NCI-H2196 treated with DMSO at 0.1 percent for 48 hours (cell line): ENCODE results near the gene ATG7.
"Not testable (repeated sequence)": the region's sequence is repeated elsewhere in the genome, so short reads cannot be mapped to it uniquely, and the experiment has no call there.

Source experiments
- DNase-seq: peaks from one replicate; lab custom pipeline; 2025; ENCODE audit not compliant: unreplicated experiment; lab: John Stamatoyannopoulos, UW

ATG7 gene

DNA sequence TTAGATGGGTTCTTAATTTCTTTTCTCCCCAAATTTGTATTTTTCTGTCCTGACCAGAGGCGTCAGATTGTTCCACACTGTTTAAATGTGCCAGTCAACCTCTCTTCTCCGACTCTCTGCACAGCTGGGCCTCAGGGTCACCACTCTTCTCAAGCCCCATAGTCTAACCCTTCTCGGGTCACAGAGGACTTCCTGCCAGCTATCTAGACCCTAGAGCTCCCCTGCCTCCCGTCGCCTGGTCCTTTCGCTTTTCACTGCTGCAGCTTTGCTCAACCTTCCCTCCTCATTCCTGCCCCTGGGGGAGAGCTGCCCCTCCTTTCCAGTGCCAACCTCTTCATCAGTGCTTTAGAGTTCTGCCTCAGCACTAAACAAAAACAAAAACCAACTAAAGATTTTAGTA, 151.7 kb downstream of the ATG7 start:
- no peak for DNase-seq

DNA sequence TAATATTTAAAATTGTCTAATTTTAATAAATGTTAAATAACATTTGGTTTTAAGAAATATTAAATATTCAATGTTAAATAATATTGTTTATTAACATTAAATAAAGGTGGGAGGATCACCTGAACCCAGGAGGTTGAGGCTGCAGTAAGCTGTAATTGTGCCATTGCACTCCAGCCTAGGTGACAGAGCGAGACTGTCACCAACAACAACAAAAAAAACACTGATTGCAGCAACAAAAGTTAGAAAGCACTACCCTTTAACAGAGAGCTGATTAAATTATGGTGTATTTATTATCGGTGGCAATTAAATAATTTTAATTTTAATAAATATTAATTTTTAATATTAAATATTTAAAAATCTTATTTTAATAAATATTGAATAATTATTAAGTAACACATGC, 152.1 kb downstream of the ATG7 start:
- DNase-seq, result no peak

DNA sequence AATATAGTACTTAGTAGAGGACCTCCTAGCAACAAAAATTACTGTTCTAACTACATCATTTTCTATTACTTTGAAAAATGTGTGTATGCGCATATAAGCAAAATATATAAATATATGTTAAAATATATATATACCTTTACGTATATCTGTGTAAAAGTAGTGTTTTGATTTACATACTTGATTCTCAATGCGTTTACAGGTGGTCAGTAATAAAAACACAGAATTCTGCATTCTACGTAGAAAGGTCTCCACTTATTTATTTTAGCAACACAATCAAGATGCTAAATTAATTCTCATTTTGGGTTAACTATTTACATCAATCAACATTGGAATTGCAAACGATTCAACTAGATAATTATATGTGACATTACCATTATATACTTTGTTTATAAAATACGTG, 158.0 kb downstream of the ATG7 start:
- DNase-seq, result no peak

DNA sequence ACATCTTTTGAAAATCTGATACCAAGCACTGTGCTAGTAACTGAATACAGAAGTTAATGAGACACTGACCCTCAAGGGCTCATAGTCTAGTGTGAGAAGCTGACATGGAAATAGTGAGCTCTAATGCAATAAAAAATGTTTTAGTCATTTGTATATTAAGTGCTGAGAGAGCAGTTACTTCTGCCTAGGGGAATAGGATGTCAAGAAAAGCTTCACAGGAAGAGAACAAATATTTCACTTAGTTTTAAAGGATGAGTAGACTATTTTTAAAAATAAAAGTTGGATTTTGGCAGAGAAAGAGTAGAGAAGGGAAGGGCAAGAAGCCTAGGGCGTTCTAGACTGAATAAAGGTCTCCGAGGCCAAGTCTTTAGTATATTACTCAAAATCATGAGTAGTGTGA, 158.4 kb downstream of the ATG7 start:
- no peak for DNase-seq

DNA sequence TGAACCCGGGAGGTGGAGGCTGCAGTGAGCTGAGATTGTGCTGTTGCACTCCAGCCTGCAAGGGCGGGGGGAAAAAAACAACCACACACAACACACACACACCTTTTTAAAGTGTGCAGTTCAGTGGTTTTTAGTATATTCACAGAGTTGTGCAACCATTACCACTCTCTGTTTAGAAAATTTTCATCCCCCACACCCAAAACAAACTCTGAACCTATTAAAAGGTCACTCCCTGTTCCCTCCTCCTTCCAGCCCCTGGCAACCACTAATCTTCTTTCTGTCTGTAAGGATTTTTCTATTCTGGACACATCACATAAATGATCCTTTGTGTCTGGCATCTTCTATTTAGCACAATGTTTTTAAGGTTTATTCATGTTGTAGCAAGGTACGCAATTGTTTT, 159.1 kb downstream of the ATG7 start:
- no peak for DNase-seq

DNA sequence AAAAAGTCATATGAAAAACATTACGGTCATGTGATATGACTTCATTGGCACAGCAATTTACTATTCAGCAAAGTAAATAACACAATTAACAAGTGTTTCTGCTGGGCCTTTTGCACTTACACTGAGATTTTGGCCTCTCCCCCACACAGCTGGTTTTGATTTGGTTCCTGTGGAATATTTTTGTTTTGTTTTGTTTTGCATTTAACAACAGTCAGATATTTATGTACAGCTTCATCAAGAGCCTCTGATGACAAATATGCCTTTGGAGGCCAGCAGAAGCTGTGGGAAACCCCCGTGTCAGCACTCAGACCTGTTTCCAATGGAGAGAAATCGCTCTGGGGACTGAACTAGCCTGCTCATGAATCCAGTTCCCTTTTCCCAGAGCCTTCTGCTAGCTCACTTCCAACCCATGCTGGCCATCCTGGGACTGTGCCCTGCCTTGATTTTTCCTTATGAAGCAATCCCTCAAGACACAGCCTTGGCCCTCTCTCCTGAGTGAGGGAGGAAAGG, 161.9 kb downstream of the ATG7 start:
- DNase-seq, result no peak

DNA sequence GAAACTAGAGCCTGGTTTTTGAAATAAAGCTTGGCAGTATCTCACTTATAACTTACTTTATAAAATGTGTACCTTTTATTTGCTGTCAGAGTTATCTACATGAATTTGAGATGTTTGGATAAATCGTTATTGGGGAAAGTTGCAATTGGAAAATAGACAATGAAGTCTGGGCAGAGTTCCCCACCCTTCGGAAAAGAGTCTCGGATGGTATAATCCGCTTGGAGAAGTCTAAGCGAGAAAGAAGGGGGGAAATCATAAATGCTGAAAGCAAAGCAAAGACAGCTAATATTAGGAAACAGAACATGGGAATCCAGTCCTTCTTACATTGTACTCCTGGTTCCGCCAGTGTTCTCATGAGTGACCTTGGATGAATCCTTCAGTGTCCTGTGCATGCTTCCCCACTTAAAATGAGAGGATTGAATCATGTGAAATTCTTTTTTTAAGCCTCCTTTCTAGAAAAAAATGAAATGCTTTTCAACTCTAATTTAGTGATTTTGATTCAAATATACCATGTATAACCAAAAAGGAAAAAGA, 162.4 kb downstream of the ATG7 start:
- no peak for DNase-seq

DNA sequence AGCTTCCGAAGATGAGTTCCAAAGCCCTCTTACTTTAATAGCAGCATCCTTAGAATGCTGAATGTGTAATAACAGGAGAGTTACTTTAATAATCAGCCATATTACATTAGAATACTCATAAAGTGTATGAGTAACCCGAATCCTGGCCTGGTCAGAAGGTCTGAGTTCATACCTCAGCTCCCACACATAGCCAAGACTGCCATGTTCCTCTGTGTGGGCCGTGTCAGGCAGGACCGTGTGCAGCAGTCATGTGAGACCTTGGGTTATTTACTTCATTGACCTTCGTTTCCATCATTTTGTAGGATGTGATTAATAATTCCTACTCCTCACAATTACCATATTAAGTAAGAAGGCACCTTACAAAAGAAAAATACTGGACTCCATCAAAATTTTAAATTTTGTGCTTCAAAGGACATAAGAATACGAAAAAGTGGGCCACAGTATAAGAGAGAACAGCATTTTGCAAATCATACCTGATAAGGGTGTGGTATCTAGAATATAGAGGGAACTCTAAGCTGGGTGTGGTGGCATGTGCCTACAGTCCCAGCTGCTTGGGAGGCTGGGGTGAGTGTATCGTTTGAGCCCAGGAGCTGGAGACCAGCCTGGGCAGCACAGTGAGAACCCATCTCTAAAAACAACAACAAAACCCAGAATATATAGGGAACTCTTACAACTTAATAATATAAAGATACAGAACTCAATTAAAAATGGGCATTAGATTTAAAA, 163.4 kb downstream of the ATG7 start:
- DNase-seq, result no peak

DNA sequence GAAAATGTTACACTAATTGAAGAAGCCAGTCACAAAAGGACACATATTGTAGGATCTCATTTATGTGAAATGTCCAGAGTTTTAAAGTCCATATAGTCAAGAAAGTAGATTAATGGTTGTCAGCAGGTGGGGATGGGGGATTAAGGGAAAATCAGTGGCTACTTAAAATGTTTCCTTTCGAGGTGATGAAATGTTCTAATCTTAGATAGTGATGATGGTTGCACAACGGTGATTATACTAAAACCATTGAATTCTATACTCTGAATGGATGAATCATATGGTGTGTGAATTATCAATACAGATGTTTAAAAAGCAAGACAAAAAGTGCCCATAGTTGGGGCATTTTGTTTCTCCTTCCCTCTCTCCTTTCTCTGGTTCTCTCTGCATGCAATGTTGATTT, 164.6 kb downstream of the ATG7 start:
- DNase-seq, result no peak

DNA sequence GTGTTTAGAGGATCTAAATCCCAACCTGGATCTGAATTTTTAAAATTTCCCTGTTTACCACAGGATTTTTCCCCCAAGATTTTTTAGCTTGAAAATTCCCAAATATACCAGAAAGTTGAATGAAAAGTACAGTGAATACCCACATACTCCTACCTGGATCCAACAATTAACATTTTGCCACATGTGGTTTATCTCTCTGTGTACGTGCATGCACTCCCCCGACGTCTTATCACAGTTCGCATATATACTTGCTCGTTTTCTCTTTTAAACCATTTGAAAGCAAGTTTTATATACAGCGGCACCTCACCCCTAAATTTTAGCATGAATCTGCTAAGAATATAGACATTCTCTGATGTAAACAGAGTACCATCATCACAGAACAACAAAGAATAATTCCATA, 165.3 kb downstream of the ATG7 start:
- no peak for DNase-seq

DNA sequence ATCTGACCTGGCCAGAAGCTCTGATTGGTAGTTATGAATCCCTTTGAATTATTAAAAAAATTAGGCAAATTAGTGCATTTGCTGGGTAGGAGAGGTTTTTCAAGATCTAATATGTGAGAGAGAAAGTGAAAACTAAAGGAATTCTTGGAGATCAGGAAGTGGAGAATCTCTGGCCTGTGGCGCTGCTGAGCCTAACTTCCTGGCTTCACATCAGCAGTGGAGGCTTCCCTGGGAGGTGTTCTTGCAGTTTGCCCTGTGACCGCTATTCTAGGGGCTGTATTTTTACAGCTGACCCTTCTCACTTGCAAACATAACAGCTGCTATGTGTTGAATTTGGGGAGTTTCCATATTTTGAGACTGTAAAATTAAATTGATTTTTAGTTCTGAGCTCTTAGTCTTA, 166.4 kb downstream of the ATG7 start:
- no peak for DNase-seq

DNA sequence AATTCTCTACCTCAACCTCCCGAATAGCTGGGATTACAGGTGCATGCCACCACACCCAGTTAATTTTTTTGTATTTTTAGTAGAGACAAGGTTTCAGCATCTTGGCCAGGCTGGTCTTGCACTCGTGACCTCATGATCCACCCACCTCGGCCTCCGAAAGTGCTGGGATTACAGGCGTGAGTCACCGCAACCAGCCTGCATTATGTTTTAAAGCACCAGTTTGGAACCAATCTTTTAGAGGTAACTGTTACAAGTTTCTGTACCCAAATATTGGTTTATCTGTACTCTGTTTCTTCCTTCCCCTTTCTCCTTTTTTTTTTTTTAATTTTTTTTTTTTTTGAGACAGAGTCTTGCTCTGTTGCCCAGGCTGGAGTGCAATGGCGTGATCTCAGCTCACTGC, 169.1 kb downstream of the ATG7 start:
- not testable (repeated sequence) for DNase-seq

DNA sequence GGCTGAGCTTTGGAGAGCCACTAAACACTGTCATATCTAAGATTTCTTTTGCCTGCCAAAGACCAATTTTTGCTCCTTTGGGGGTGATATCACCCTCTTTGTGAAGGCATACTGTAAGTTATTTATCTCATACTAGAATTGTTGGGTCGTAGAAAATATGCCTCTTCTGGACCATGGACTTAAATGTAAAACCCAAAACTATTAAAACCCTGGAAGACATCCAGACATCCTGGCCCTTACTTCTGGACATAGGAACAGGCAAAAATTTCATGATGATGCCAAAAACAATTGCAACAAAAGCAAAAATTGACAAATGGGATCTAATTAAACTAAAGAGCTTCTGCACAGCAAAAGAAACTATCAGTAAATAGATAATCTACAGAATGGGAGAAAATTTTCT, 172.2 kb downstream of the ATG7 start:
- DNase-seq, result no peak

DNA sequence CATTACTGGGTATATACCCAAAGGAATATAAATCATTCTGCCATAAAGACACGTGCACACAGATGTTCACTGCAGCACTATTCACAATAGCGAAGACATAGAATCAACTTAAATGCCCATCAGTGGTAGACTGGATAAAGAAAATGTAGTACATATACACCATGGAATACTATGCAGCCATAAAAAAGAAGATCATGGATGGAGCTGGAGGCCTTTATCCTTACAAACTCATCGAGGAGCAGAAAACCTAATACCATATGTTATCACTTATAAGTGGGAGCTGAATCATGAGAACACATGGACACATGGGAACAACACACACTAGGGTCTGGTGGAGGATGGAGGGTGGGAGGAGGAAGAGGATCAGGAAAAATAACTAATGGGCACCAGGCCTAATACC, 173.0 kb downstream of the ATG7 start:
- not testable (repeated sequence) for DNase-seq

DNA sequence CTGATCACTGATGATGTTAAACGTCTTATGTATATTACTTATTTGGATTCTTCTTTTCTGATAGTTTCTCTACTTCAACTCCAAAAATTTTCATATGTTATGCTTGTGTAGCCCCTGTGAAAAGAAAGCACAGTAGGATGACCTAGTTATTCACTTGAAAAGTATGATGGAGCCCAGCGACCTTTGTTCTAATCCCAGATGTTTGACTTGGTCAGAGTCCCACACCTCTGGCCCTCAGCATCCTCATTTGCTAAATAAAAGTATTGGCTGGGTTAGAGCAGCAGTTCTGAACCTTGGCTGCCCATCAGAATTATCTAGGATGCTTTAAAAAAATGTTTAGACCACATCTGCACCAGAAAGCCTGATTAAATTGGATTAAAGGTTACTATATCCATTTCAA, 173.7 kb downstream of the ATG7 start:
- no peak for DNase-seq

DNA sequence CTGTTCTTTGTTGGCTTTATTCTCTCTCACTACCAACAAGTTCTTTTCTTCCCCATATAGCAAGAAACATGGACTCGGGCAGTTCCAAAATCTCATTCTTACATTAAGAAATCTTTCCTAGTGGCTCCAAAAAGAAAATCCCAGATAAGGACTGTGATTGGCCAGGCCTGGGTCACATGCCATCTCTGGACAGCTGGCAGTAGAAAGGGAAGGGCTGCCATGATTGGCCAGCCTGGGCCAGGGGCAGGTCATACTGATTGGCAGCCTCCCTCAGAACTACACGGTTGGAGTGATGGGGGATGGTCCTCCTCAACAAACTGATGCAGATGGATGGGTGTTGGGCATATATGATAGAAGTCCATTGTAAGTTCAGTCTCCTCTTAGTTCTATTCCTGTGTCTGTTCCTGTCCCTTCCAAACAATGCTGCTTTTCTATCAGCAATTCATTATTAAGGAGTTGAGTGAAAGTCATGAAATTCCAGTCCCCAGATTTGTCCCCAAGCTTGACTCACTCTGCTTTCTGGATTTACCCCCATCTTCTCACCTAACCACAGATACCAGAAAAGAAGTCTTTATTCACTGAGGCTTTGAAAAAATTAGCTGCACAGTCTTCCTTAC, 175.5 kb downstream of the ATG7 start:
- DNase-seq, result no peak

DNA sequence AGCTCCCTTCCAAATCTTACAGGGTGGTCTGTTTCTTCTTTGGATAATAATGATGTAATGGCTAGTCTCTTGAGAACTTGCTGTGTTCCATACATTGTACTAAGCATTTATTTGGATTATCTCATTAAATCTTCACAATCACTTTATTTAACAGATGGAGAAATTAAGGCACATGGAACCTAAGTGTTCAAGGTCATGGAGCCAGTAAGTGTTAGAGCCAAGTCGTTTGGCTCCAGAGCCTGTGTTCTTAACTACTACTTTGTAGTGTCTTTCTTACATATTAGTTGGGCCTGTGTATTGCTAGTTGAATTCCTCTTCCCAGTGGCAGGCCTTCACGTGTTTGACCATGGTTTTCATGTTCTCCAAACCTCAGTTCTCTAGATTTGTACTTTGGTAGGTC, 177.8 kb downstream of the ATG7 start:
- DNase-seq, result no peak

DNA sequence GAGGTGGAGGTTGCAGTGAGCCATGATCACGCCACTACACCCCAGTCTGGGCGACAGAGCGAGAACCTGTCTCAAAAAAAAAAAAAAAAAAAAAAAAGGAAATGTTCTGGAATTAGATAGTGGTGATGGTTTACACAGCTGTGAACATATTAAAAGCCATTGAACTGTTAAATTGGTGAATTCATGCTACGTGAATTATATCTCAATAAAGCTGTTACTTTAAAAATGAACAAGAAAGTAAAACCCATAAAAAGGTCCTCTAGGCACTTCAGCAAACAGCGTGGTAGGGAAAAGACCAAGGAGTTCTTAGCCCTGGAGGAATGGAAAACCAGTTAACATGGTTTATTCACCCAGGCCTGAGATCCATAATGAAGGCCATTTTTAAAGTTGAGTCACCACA, 180.1 kb downstream of the ATG7 start:
- DNase-seq, result no peak

DNA sequence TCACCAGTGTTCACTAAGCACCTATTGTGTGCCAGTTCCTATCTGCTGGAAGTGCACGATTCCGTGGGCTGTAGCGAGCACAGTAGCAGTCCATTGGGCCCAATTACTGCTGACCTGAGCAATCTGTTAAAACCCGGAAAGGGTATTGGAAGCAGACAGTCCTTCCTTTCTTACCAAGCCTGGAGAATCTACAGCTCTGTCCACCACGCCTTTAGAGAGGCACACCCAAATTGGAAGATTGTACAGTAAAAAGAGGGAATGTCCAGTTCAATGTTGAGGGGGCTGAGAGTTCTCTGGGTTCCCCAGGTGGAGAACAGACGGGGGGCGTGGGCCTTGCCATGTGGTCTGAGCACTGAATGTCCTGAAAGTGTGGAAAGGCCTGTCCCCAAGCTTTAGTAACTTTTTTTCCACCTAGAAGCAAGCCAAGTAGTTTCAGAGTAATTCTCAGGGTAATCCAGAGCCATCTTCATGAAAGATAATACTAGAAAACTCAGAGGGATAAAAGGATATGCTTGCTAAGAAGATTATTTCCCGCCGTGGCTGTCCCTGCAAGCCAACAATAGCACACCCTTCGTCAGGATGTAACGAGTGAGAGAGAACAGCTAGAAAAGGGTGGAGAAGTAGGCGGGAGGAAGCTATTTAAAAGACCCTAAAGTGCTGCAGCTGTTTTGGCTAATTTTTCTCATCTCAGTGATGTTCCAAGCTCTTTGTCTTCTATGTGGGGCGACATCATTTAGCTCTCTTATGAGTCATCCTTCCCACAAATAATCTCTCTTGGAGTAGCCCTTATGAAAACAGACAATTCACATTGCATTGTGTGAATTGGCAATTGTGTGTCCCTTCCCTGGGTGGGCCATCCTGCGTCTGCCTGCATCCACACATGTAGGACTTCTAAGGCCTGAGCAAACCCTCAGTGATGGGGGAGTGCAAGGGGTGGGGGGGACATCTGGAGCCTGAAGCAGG, 181.0 kb downstream of the ATG7 start:
- DNase-seq, result no peak

DNA sequence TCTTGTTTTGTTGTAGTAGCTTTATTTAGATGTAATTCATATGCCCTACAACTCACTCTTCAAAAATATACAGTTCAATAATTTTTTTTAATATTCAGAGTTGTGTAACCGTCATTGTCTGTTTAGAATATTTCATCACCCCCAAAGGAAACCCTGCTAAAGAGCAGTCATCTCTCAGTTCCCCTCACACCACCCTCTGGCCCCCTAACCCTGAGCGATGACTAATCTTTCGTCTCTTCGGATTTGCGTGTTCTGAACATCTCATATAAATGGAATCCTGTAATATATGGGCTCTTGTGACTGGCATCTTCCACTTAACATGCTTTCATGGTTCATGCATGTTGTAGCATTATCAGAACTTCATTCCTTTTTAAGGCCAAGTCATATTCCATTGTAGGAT, 183.8 kb downstream of the ATG7 start:
- DNase-seq, result no peak

DNA sequence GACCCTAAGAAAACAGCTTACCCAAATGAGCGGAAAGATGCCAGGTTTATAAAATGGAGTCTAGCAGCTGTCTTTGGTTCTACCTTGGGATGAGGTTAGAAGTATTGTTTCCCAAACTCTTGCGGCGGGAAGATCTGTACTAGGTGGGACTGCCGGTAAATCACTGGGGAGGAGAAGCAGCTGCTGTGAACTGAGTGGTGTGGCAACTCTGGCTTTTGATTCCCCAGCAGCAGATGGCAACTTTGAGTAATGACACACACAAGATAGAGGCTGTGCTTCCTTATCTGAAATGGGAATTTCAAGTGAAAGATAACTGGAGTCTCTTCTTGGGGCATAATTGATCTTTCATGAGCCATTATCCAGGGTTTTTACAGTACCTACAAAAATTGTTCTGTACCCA, 184.9 kb downstream of the ATG7 start:
- no peak for DNase-seq
